Breast epithelium (tissue), 4 donors: ENCODE data around the gene HMGCS2. TPM values are rescaled to one million over a fixed set of nuclear protein-coding genes. Genes with fewer than 3 reads are reported as not detected.

Experiments used
- DNase-seq, 2 donors: peaks; one replicate each; pipeline ENCODE4 v3.0.0-alpha.2; 2019; ENCODE audit warnings: low spot score in 2 of 2
- H3K27ac ChIP-seq, 2 donors: fragments of 200-600 bp; sonication (generic) in 1 of 2; one replicate each; pipeline ENCODE4 v1.5.1; 2016 to 2019; ENCODE audit warnings: mild to moderate bottlenecking in 1 of 2
- H3K27me3 ChIP-seq, 2 donors: fragments of 200-600 bp; sonication (generic) in 1 of 2; one replicate each; pipeline versions ENCODE4 v1.5.1 to v1.6.0; 2017 to 2019; ENCODE audit warnings: control low read depth in 1 of 2, mild to moderate bottlenecking in 1 of 2
- H3K36me3 ChIP-seq: fragments of 200-600 bp; one replicate; pipeline ENCODE4 v1.5.1; 2019
- H3K4me1 ChIP-seq, 2 donors: fragments of 200-600 bp; sonication (generic); one replicate each; pipeline ENCODE4 v1.5.1; 2016 to 2019; ENCODE audit warnings: control low read depth in 1 of 2
- H3K4me3 ChIP-seq, 3 donors: fragments of 200-600 bp; sonication (generic); 1 replicate in 2 of 3; 2 replicates in 1 of 3; pipeline ENCODE4 v1.5.1; 2016 to 2019; ENCODE audit warnings: mild to moderate bottlenecking in 3 of 3, moderate library complexity in 2 of 3
- H3K9me3 ChIP-seq, 2 donors: fragments of 200-600 bp; sonication (generic) in 1 of 2; one replicate each; pipeline ENCODE4 v1.5.1; 2016 to 2019; ENCODE audit warnings: control low read depth in 1 of 2
- CTCF ChIP-seq, 3 donors: fragments of 450-650 bp; IDR thresholded peaks; one replicate each; pipeline ENCODE4 v1.5.1; 2016 to 2017; ENCODE audit warnings: antibody characterized with exemption in 3 of 3, mild to moderate bottlenecking in 3 of 3, moderate library complexity in 3 of 3
- POLR2A ChIP-seq: fragments of 450-650 bp; IDR thresholded peaks from one replicate; pipeline ENCODE4 v1.6.1; 2016; ENCODE audit warnings: antibody characterized with exemption, mild to moderate bottlenecking, moderate library complexity
- POLR2AphosphoS5 ChIP-seq, 3 donors: sonication (generic); formaldehyde crosslinking; IDR thresholded peaks; one replicate each; pipeline ENCODE4 v1.6.1; 2017; ENCODE audit warnings: antibody characterized with exemption in 3 of 3
- intact Hi-C: fragments of 100-400 bp; cut with DNase I; formaldehyde crosslinking; loops from one replicate; pipeline ENCODE4 v1.15.1; 2023; ENCODE audit warnings: low total_unique reads
- total RNA-seq, 3 donors: library from RNA; depleted of rRNA; stranded (reverse); fragments of >200 nt; gene quantifications; one replicate each; pipeline ENCODE4 v1.1.0, GENCODE V29; 2016

The HMGCS2 gene
- total RNA-seq, 3 donors from 2014 or later, result 0.16 to 142 (median 23.0) TPM

- no peak for DNase-seq
- Histone ChIP-seq H3K27me3 (no peaks in the 10 kb centered on the region), H3K36me3 (no peaks in the 10 kb centered on the region), H3K4me1 (no peaks in the 10 kb centered on the region), H3K27ac (no peak overlapping the region), H3K4me3 (no peak overlapping the region), H3K9me3 (no peaks in the 10 kb centered on the region)
- intact Hi-C loops, result no loop called here
- TF ChIP-seq POLR2AphosphoS5 (IDR thresholded peaks at IDR 0.05) (no peak), CTCF (IDR thresholded peaks at IDR 0.05) (no peak), POLR2A (no peak)
Measured at GRCh38 chr1:119725626-119726025, 43.1 kb downstream of the HMGCS2 start.

GRCh38 chr1:119724611-119725218 is 44.0 kb downstream of the HMGCS2 start:
- Histone ChIP-seq H3K9me3 (no peaks in the 10 kb centered on the region), H3K4me1 (no peaks in the 10 kb centered on the region), H3K27me3 (no peaks in the 10 kb centered on the region), H3K27ac (no peak overlapping the region), H3K36me3 (no peaks in the 10 kb centered on the region), H3K4me3 (no peak overlapping the region)
- intact Hi-C loops, result no loop called here
- TF ChIP-seq POLR2A (no peak), CTCF (IDR thresholded peaks at IDR 0.05) (no peak), POLR2AphosphoS5 (IDR thresholded peaks at IDR 0.05) (no peak)
- DNase-seq, result no peak

GRCh38 chr1:119721896-119722295 is 46.8 kb downstream of the HMGCS2 start:
- Histone ChIP-seq H3K27me3 (no peaks in the 10 kb centered on the region), H3K9me3 (no peaks in the 10 kb centered on the region), H3K36me3 (no peaks in the 10 kb centered on the region), H3K4me3 (no peak overlapping the region), H3K27ac (no peak overlapping the region), H3K4me1 (no peaks in the 10 kb centered on the region)
- intact Hi-C loops, result no loop called here
- DNase-seq, result no peak
- TF ChIP-seq POLR2A (no peak), CTCF (IDR thresholded peaks at IDR 0.05) (no peak), POLR2AphosphoS5 (IDR thresholded peaks at IDR 0.05) (no peak)

GRCh38 chr1:119720866-119721440 is 47.8 kb downstream of the HMGCS2 start:
- intact Hi-C loops, result no loop called here
- Histone ChIP-seq H3K27ac (no peak overlapping the region), H3K27me3 (no peaks in the 10 kb centered on the region), H3K4me3 (no peak overlapping the region), H3K36me3 (no peaks in the 10 kb centered on the region), H3K9me3 (no peaks in the 10 kb centered on the region), H3K4me1 (no peaks in the 10 kb centered on the region)
- TF ChIP-seq CTCF (IDR thresholded peaks at IDR 0.05) (no peak), POLR2AphosphoS5 (IDR thresholded peaks at IDR 0.05) (no peak), POLR2A (no peak)
- no peak for DNase-seq

GRCh38 chr1:119718972-119719371 is 49.7 kb downstream of the HMGCS2 start:
- no peak overlapping the region for H3K4me3 ChIP-seq
- H3K9me3 ChIP-seq, result no peaks in the 10 kb centered on the region
- no peaks in the 10 kb centered on the region for H3K4me1 ChIP-seq
- intact Hi-C loops, result no loop called here
- H3K27me3 ChIP-seq, result no peaks in the 10 kb centered on the region
- TF ChIP-seq POLR2A, result no peak
- no peak for TF ChIP-seq POLR2AphosphoS5 (IDR thresholded peaks at IDR 0.05)
- TF ChIP-seq CTCF (IDR thresholded peaks at IDR 0.05), result no peak
- H3K36me3 ChIP-seq, result no peaks in the 10 kb centered on the region
- H3K27ac ChIP-seq, result no peak overlapping the region
- DNase-seq, result no peak
